Activated naive CD4-positive, alpha-beta T cell treated with anti-CD3 and anti-CD28 coated beads, Interleukin-2, amount 50 U/mL, for 72 hours (primary cell): ENCODE data around the gene CFAP65. TPM values are rescaled to one million over a fixed set of nuclear protein-coding genes. Genes with fewer than 3 reads are reported as not detected.
A peak's percentile ranks its signal among the peaks of the same experiment; 100 is the strongest.

ENCODE experiments used
- ATAC-seq, 2 donors: fragments of 150-1000 bp; cut with Tn5 transposase; 2 replicates each; pipeline ENCODE4 v1.10.0; 2021; ENCODE audit warnings: mild to moderate bottlenecking in 2 of 2, moderate library complexity in 2 of 2
- DNase-seq, 2 donors: peaks; one replicate each; pipeline ENCODE4 v3.0.0; 2021 to 2022; ENCODE audit warnings: low spot score in 2 of 2
- H3K27ac Mint-ChIP-seq, 2 donors: one replicate each; pipeline ENCODE4 v1.8.0; 2022; ENCODE audit warnings: mild to moderate bottlenecking in 2 of 2, mixed read lengths in 2 of 2
- H3K36me3 Mint-ChIP-seq, 2 donors: one replicate each; pipeline ENCODE4 v1.8.0; 2022; ENCODE audit warnings: mixed read lengths in 2 of 2
- H3K9me3 Mint-ChIP-seq, 2 donors: one replicate each; pipeline ENCODE4 v1.8.0; 2022; ENCODE audit warnings: mixed read lengths in 2 of 2
- total RNA-seq, 2 donors: library from RNA; stranded (reverse); gene quantifications; one replicate each; pipeline ENCODE4 v1.2.3, GENCODE V29; 2022

The CFAP65 gene
- total RNA-seq, 2 donors from 2014 or later: not detected

- DNase-seq (peak in 1 of 2 donors; percentile 83), ATAC-seq (peak; percentile 83 to 98)
- no peaks in the 10 kb centered on the region for H3K9me3 Mint-ChIP-seq
- H3K36me3 Mint-ChIP-seq: no peaks in the 10 kb centered on the region
- H3K27ac Mint-ChIP-seq: no peak within 1 kb of the TSS
Measured at GRCh38 chr2:218959141-218959731, 82.1 kb downstream of the CFAP65 start, which contains the start of gene CDK5R2. TSS of gene CDK5R2 (plus strand) at chr2:218959666. CDS start at chr2:218959821, 155 bp downstream.

GRCh38 chr2:218958276-218958675, 83.0 kb downstream of the CFAP65 start:
- Mint-ChIP-seq H3K27ac (no peak overlapping the region), H3K9me3 (no peaks in the 10 kb centered on the region), H3K36me3 (no peaks in the 10 kb centered on the region)
- no peak for ATAC-seq
- no peak for DNase-seq

GRCh38 chr2:218957671-218958070, 83.6 kb downstream of the CFAP65 start:
- no peaks in the 10 kb centered on the region for H3K9me3 Mint-ChIP-seq
- DNase-seq (no peak), ATAC-seq (no peak)
- no peaks in the 10 kb centered on the region for H3K36me3 Mint-ChIP-seq
- H3K27ac Mint-ChIP-seq: no peak overlapping the region

GRCh38 chr2:218956039-218956438, 85.3 kb downstream of the CFAP65 start:
- no peaks in the 10 kb centered on the region for H3K9me3 Mint-ChIP-seq
- H3K27ac Mint-ChIP-seq: no peak overlapping the region
- ATAC-seq: no peak
- no peaks in the 10 kb centered on the region for H3K36me3 Mint-ChIP-seq
- no peak for DNase-seq

- no peaks in the 10 kb centered on the region for H3K36me3 Mint-ChIP-seq
Measured at GRCh38 chr2:218954541-218955300, 86.6 kb downstream of the CFAP65 start.

GRCh38 chr2:218953366-218953954, 87.9 kb downstream of the CFAP65 start:
- H3K9me3 Mint-ChIP-seq: no peaks in the 10 kb centered on the region
- H3K27ac Mint-ChIP-seq: no peak overlapping the region
- ATAC-seq: no peak
- no peak for DNase-seq
- no peaks in the 10 kb centered on the region for H3K36me3 Mint-ChIP-seq

More at GRCh38 chr2:218954541-218955300, 86.6 kb downstream of the CFAP65 start:
- DNase-seq (no peak), ATAC-seq (no peak)
- Mint-ChIP-seq H3K9me3 (no peaks in the 10 kb centered on the region), H3K27ac (no peak overlapping the region)

Other genes starting within 250 kb of the CFAP65 start
- not detected for gene PRKAG3, start 209.7 kb downstream of the CFAP65 start, total RNA-seq
- gene WNT6, start 181.7 kb downstream of the CFAP65 start, total RNA-seq: not detected
- 1 to 10 TPM in 1 of 2 donors, under 1 TPM in 1; 0.11 to 6.1 TPM for gene WNT10A, start 160.7 kb downstream of the CFAP65 start, total RNA-seq
- gene CDK5R2, start 81.8 kb downstream of the CFAP65 start, total RNA-seq: not detected
- gene FEV, start 56.3 kb downstream of the CFAP65 start, total RNA-seq: not detected
- gene CRYBA2, start 48.1 kb downstream of the CFAP65 start, total RNA-seq: not detected
- under 1 TPM in 1 of 2 donors, not detected in 1; 0.14 TPM for gene IHH, start 19.4 kb upstream of the CFAP65 start, total RNA-seq
- 10 to 100 TPM; 20.9 to 25.0 TPM for gene NHEJ1, start 119.3 kb upstream of the CFAP65 start, total RNA-seq
- gene SLC23A3, start 128.5 kb upstream of the CFAP65 start, total RNA-seq: 1 to 10 TPM; 1.5 to 2.8 TPM
- gene CNPPD1, start 135.4 kb upstream of the CFAP65 start, total RNA-seq: 10 to 100 TPM; 46.9 to 48.0 TPM
- gene RETREG2, start 136.8 kb upstream of the CFAP65 start, total RNA-seq: 100 to 1,000 TPM in 1 of 2 donors, 10 to 100 TPM in 1; 93.0 to 120 TPM
- gene ZFAND2B, start 165.3 kb upstream of the CFAP65 start, total RNA-seq: 10 to 100 TPM; 25.6 to 66.5 TPM
- gene ABCB6, start 177.4 kb upstream of the CFAP65 start, total RNA-seq: 10 to 100 TPM; 27.8 to 46.2 TPM
- 10 to 100 TPM; 49.1 to 80.6 TPM for gene ATG9A, start 188.1 kb upstream of the CFAP65 start, total RNA-seq
- 100 to 1,000 TPM; 168 to 178 TPM for gene ANKZF1, start 188.3 kb upstream of the CFAP65 start, total RNA-seq
- 1 to 10 TPM; 2.7 to 6.1 TPM for gene GLB1L, start 203.9 kb upstream of the CFAP65 start, total RNA-seq
- 10 to 100 TPM; 25.8 to 36.9 TPM for gene STK16, start 204.0 kb upstream of the CFAP65 start, total RNA-seq
- not detected for gene TUBA4B, start 211.7 kb upstream of the CFAP65 start, total RNA-seq
- gene TUBA4A, start 212.4 kb upstream of the CFAP65 start, total RNA-seq: 100 to 1,000 TPM; 240 to 410 TPM
- gene DNAJB2, start 237.8 kb upstream of the CFAP65 start, total RNA-seq: 10 to 100 TPM; 59.7 to 67.2 TPM